ENCODE data around the gene IFNA6.

DNA sequence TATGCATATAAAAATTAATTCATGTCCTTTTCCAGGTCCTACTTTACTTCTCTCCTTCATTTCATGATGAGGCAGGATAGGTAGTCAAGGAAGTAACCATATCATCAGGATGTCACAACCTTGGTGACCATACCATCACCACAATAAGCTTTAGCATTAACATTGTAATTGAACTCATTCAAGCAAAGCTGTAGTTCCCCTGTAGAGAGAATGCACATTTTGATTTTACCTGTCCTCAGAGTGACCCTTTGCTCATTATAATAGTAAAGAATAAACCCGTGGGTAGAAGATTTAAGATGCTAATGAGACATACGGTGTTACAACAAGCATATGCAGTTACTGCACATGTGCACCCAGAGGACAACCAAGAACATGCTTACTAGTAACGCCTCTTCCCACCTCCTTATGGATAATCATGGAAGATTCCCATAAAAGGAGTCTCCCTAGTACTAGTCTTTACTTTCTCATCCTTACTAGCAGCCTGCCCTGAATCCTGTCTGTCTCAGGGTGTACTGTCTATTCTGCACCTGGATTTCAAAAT, 2.2 kb downstream of the IFNA6 start:
- TF ChIP-seq, protein P1, sequence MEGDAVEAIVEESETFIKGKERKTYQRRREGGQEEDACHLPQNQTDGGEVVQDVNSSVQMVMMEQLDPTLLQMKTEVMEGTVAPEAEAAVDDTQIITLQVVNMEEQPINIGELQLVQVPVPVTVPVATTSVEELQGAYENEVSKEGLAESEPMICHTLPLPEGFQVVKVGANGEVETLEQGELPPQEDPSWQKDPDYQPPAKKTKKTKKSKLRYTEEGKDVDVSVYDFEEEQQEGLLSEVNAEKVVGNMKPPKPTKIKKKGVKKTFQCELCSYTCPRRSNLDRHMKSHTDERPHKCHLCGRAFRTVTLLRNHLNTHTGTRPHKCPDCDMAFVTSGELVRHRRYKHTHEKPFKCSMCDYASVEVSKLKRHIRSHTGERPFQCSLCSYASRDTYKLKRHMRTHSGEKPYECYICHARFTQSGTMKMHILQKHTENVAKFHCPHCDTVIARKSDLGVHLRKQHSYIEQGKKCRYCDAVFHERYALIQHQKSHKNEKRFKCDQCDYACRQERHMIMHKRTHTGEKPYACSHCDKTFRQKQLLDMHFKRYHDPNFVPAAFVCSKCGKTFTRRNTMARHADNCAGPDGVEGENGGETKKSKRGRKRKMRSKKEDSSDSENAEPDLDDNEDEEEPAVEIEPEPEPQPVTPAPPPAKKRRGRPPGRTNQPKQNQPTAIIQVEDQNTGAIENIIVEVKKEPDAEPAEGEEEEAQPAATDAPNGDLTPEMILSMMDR (conservative IDR thresholded peaks at IDR 0.05 in 1 of 2, IDR thresholded peaks at IDR 0.05 in 1 of 2; ENCODE audit: low read depth in 1 of 2, low read length in 2 of 2): no peak
- no peak for TF ChIP-seq EZH2 (IDR thresholded peaks at IDR 0.05; ENCODE audit: low read length, missing control alignments)

All from fibroblast of lung (primary cell).